Dendritic cell treated with granulocyte-macrophage colony-stimulating factor and Interleukin-4, amounts not matched to agents 40 ng/mL and 50 ng/mL, for 4 days (primary cell): ENCODE measurements around the gene C9orf50.
"Not testable (repeated sequence)": the region's sequence is repeated elsewhere in the genome, so short reads cannot be mapped to it uniquely, and the experiment has no call there.

Experiments
- H3K27ac Mint-ChIP-seq: one replicate; pipeline ENCODE4 v1.8.0; 2022; ENCODE audit warnings: mild to moderate bottlenecking, mixed read lengths
- H3K27me3 Mint-ChIP-seq: one replicate; pipeline ENCODE4 v1.8.0; 2022; ENCODE audit warnings: mild to moderate bottlenecking, mixed read lengths
- H3K36me3 Mint-ChIP-seq: one replicate; pipeline ENCODE4 v1.8.0; 2022; ENCODE audit warnings: low read depth, mixed read lengths
- H3K4me1 Mint-ChIP-seq: one replicate; pipeline ENCODE4 v1.8.0; 2022; ENCODE audit warnings: low read depth, mixed read lengths
- H3K4me3 Mint-ChIP-seq: one replicate; pipeline ENCODE4 v1.8.0; 2022; ENCODE audit warnings: mild to moderate bottlenecking, moderate library complexity, mixed read lengths
- H3K9me3 Mint-ChIP-seq: one replicate; pipeline ENCODE4 v1.8.0; 2022; ENCODE audit warnings: mixed read lengths
- intact Hi-C: fragments of 100-400 bp; cut with micrococcal nuclease; formaldehyde crosslinking; loops from one replicate; pipeline ENCODE4 v1.15.0; 2022

C9orf50 gene

DNA sequence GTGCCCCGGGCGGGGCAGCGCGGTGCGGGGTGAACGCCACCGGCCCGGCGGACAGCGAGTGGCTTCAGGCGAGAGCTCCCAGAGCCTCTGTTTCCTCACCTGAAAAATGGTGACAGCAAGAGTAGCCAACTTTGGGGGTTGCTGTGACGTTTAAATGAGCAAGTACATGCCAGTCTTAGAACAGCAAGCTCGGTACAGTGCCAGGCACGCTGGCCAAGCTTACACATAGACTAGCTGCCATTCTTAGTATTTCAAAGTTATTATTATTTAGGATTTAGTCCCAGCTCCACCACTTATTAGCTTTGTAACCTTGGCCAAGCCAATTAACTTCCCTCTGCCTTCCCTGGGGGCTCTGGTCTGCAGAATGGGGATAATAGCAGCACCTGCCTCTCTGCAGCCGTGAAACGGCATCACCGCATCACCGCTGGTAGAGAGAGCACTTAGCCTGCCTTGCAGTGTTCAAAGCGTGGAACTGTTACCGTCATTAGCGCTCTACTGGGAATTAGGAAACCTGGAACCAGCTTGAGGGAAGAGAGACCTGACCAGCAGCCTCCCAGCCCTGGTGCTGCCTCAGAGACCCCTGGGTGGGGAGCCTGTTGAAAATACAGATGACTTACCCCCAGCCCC, at the start of gene C9orf50:
Gene C9orf50, minus strand, starts transcription at position 433 of the 627 bp plus-strand sequence. CDS start 527 bp downstream, outside the sequence.
- peaks cover 26% of the 10 kb centered on the region for H3K4me1 Mint-ChIP-seq
- intact Hi-C loops = no loop called here
- no peak within 1 kb of the TSS for H3K27ac Mint-ChIP-seq
- peaks cover under 1% of the 10 kb centered on the region for H3K36me3 Mint-ChIP-seq
- H3K27me3 Mint-ChIP-seq = peaks cover 35% of the 10 kb centered on the region
- no peaks in the 10 kb centered on the region for H3K9me3 Mint-ChIP-seq
- H3K4me3 Mint-ChIP-seq = peak within 1 kb of the TSS; percentile 53

DNA sequence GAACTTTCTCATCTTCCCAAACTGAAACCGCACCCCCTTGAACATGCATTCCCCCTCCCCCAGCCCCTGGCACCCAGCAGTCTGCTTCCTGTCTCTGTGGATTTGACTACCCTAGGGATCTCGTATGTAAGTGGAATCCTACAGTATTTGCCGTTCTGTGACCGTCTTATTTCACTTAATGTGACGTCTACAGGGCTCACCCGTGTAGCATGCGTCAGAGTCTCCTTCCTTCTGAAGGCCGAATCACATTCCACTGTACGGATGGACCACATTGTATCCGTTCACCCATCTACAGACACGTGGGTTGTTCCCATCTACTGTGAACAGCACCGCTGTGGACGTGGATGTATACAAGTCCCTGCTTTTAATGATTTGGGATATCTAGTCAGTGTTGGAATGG, 49.0 kb upstream of the C9orf50 start:
- H3K27me3 Mint-ChIP-seq = peaks cover 68% of the 10 kb centered on the region

DNA sequence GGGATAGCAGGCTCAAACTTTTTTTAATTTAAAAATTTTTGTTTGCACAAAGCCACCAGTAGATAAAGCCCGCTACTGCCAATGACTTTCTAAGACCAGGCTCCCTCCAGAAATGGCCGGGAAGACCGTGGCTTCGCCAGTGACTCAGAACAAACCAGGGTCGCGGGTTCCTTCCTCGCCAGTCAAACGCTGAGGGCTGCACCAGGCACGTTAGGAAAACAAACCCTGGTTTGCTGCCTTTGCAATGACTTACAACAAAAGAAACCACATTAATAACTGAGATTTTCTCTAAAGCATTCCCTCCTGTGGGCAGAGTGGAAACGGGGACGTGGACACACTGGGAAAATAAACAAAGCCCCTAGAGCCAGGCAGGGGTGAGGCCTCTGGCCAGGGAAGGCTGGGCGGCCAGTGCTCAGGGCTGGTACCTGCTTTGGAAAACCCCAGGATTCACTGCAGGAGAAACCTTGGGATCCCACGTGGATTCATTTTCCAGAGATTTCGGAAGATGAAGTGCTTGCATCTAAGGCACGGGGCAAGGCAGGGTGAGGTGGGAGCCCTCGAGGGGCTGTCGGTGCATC, 48.3 kb upstream of the C9orf50 start:
- H3K4me3 Mint-ChIP-seq = no peak overlapping the region
- H3K27me3 Mint-ChIP-seq = peaks cover 73% of the 10 kb centered on the region
- no peaks in the 10 kb centered on the region for H3K9me3 Mint-ChIP-seq
- intact Hi-C loops = no loop called here
- H3K27ac Mint-ChIP-seq = no peak overlapping the region
- H3K36me3 Mint-ChIP-seq = no peaks in the 10 kb centered on the region
- H3K4me1 Mint-ChIP-seq = peaks cover 7% of the 10 kb centered on the region

More for the DNA sequence above, 49.0 kb upstream of the C9orf50 start:
- Mint-ChIP-seq H3K9me3 (no peaks in the 10 kb centered on the region), H3K27ac (no peak overlapping the region), H3K4me1 (peaks cover 2% of the 10 kb centered on the region), H3K4me3 (no peak overlapping the region), H3K36me3 (no peaks in the 10 kb centered on the region)
- intact Hi-C loops = no loop called here

DNA sequence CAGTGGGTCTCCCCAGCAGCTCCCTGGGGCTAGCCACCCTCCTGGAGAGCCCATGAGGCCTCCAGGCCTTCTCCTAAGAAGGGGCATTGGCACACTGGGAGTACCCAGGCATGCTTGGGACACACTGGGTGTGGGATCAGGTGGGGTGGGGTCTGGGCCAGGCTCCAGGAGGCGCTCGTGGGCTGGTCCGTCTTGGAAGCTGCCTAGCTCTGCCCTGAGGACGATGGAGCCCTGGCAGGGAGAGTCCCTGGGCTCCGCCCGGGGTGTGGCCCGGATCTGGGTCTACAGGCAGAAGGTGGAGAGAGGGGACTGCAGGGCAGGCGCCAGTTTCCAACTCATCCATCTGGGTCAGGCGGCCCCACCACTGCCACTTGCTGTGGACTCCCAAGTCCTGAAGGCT, 46.9 kb upstream of the C9orf50 start:
- Mint-ChIP-seq H3K4me3 (no peak overlapping the region), H3K27ac (no peak overlapping the region), H3K4me1 (peaks cover 7% of the 10 kb centered on the region), H3K9me3 (no peaks in the 10 kb centered on the region), H3K27me3 (peaks cover 81% of the 10 kb centered on the region), H3K36me3 (no peaks in the 10 kb centered on the region)
- intact Hi-C loops = no loop called here

- intact Hi-C loops = no loop called here
- Mint-ChIP-seq H3K27me3 (peaks cover 81% of the 10 kb centered on the region), H3K9me3 (no peaks in the 10 kb centered on the region), H3K4me3 (no peak overlapping the region), H3K27ac (no peak overlapping the region), H3K4me1 (peaks cover 7% of the 10 kb centered on the region), H3K36me3 (no peaks in the 10 kb centered on the region)
Observed at GRCh38 chr9:129667378-129667777, 46.5 kb upstream of the C9orf50 start.

GRCh38 chr9:129666575-129666974, 45.7 kb upstream of the C9orf50 start:
- no peak overlapping the region for H3K27ac Mint-ChIP-seq

GRCh38 chr9:129665814-129666520, 45.1 kb upstream of the C9orf50 start:
- intact Hi-C loops = no loop called here
- H3K27ac Mint-ChIP-seq = no peak overlapping the region

More at GRCh38 chr9:129666575-129666974, 45.7 kb upstream of the C9orf50 start:
- Mint-ChIP-seq H3K4me1 (peaks cover 7% of the 10 kb centered on the region), H3K9me3 (no peaks in the 10 kb centered on the region), H3K27me3 (peaks cover 82% of the 10 kb centered on the region), H3K36me3 (no peaks in the 10 kb centered on the region), H3K4me3 (no peak overlapping the region)
- intact Hi-C loops = no loop called here

GRCh38 chr9:129665389-129665775, 44.5 kb upstream of the C9orf50 start, which contains the start of gene PRRX2:
Gene PRRX2 (plus strand): TSS chr9:129665647. CDS start chr9:129665868, 221 bp downstream.
- H3K27ac Mint-ChIP-seq = no peak within 1 kb of the TSS
- peaks cover 83% of the 10 kb centered on the region for H3K27me3 Mint-ChIP-seq

More at GRCh38 chr9:129665814-129666520, 45.1 kb upstream of the C9orf50 start:
- peak overlapping the region; percentile 32 for H3K4me3 Mint-ChIP-seq
- H3K36me3 Mint-ChIP-seq = no peaks in the 10 kb centered on the region
- H3K27me3 Mint-ChIP-seq = peaks cover 86% of the 10 kb centered on the region
- H3K4me1 Mint-ChIP-seq = peaks cover 7% of the 10 kb centered on the region
- no peaks in the 10 kb centered on the region for H3K9me3 Mint-ChIP-seq

DNA sequence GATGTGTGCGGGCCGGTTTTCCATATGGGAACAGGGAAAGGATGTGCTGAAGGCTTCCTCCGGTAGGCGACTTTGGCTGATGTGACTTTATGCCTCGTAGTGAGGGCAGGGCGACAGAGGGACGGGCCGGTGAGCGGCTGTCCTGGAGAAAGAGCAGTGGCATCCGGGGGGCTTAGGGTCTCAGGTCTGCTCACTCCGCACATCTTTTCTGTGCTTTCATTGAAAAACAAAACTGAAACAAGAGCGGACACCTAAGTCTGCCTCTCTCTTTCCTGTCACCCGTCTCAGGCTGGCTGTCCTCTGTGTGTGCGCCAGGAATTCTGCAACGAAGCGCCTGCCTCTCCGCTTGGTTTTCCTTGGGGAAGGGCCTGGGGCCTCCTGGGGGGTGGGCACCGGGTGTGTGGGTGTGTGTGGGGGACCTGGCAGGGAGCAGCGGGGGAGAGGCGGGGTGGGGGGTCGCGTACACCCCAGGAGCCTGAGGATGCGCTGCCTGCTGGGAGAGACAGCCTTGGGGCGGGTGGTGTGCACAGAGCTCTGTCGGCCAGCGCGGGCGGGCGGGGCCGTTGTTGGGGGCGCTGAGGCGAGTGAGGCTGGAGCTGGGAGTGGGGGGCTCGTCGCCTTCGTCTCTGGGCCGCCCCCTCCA, 44.0 kb upstream of the C9orf50 start:
- Mint-ChIP-seq H3K4me3 (peak overlapping the region; percentile 48), H3K4me1 (peaks cover 7% of the 10 kb centered on the region), H3K36me3 (no peaks in the 10 kb centered on the region), H3K9me3 (no peaks in the 10 kb centered on the region), H3K27ac (no peak overlapping the region), H3K27me3 (peaks cover 83% of the 10 kb centered on the region)
- intact Hi-C loops = no loop called here

More at GRCh38 chr9:129665389-129665775, 44.5 kb upstream of the C9orf50 start, which contains the start of gene PRRX2:
- peak within 1 kb of the TSS; percentile 48 for H3K4me3 Mint-ChIP-seq
- no peaks in the 10 kb centered on the region for H3K9me3 Mint-ChIP-seq
- intact Hi-C loops = no loop called here
- H3K36me3 Mint-ChIP-seq = no peaks in the 10 kb centered on the region
- peaks cover 7% of the 10 kb centered on the region for H3K4me1 Mint-ChIP-seq

GRCh38 chr9:129662239-129662638, 41.3 kb upstream of the C9orf50 start:
- not testable (repeated sequence) for H3K4me1 Mint-ChIP-seq

GRCh38 chr9:129661029-129661428, 40.1 kb upstream of the C9orf50 start:
- Mint-ChIP-seq H3K4me1 (peaks cover 9% of the 10 kb centered on the region), H3K36me3 (no peaks in the 10 kb centered on the region), H3K4me3 (no peak overlapping the region), H3K9me3 (no peaks in the 10 kb centered on the region), H3K27ac (no peak overlapping the region), H3K27me3 (peaks cover 58% of the 10 kb centered on the region)
- intact Hi-C loops = no loop called here

More at GRCh38 chr9:129662239-129662638, 41.3 kb upstream of the C9orf50 start:
- H3K4me3 Mint-ChIP-seq, H3K9me3 Mint-ChIP-seq, H3K27ac Mint-ChIP-seq, H3K36me3 Mint-ChIP-seq, intact Hi-C loops: not testable (repeated sequence)
- peaks cover 67% of the 10 kb centered on the region for H3K27me3 Mint-ChIP-seq

DNA sequence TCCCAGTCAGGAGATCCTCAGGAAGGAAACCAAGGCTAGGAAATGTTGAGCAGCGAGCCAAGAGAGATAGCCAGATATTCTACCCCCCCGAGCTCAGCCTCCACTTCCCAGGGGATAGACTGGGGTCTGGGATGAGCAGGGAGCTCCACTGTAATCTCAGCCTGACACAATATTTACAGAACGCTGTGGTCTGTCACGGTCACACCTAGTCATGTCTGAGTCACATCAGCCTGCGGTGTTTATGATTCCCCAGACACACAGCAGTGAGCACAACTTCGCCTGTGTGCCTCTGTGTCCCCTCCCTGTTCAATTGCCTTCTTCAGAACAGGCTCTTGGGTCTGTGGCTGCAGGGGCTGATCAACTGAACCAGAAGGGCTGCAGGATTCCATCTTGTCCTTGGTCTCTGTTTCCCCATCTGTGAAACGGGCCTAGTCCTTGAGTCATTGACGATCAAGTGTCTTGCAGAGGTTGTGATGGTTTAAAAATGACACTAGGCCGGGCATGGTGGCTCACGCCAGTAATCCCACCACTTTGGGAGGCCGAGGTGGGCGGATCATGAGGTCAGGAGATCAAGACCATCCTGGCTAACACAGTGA, 36.0 kb upstream of the C9orf50 start:
- H3K36me3 Mint-ChIP-seq = no peaks in the 10 kb centered on the region
- H3K4me1 Mint-ChIP-seq = peaks cover 9% of the 10 kb centered on the region
- H3K4me3 Mint-ChIP-seq = no peak overlapping the region
- intact Hi-C loops = no loop called here
- no peak overlapping the region for H3K27ac Mint-ChIP-seq
- no peaks in the 10 kb centered on the region for H3K9me3 Mint-ChIP-seq
- peaks cover 47% of the 10 kb centered on the region for H3K27me3 Mint-ChIP-seq

DNA sequence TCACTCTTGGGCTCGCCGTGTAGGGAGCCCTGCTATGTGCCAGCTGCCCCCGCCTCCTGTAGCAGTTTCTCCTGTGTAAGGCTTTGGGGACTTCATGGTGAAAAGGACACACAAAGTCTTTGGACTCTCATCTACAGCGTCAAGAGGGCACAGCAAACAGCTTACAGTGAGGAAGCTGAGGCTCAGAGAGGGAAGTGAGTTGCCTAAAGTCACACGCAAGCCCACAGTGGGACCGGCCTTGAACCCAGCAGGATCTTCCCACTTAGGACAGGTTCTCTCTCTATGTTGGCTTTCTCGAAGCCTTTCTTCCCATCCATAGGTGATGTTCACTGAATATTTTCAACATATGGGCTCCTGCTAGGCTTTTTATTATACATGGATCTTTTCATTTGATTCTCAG, 34.8 kb upstream of the C9orf50 start:
- H3K27me3 Mint-ChIP-seq = peaks cover 40% of the 10 kb centered on the region
- intact Hi-C loops = no loop called here
- H3K36me3 Mint-ChIP-seq = no peaks in the 10 kb centered on the region
- no peaks in the 10 kb centered on the region for H3K9me3 Mint-ChIP-seq
- no peak overlapping the region for H3K4me3 Mint-ChIP-seq
- peaks cover 9% of the 10 kb centered on the region for H3K4me1 Mint-ChIP-seq
- no peak overlapping the region for H3K27ac Mint-ChIP-seq
